HG02588 (cell line): Measurements from ENCODE around the gene TXNDC2.

Experiments used
- ATAC-seq: cut with Tn5 transposase; IDR thresholded peaks from one replicate; pipeline ENCODE4 v1.9.1; 2021; ENCODE audit warnings: mild to moderate bottlenecking, moderate library complexity; ENCODE audit not compliant: unreplicated experiment

The TXNDC2 gene

DNA sequence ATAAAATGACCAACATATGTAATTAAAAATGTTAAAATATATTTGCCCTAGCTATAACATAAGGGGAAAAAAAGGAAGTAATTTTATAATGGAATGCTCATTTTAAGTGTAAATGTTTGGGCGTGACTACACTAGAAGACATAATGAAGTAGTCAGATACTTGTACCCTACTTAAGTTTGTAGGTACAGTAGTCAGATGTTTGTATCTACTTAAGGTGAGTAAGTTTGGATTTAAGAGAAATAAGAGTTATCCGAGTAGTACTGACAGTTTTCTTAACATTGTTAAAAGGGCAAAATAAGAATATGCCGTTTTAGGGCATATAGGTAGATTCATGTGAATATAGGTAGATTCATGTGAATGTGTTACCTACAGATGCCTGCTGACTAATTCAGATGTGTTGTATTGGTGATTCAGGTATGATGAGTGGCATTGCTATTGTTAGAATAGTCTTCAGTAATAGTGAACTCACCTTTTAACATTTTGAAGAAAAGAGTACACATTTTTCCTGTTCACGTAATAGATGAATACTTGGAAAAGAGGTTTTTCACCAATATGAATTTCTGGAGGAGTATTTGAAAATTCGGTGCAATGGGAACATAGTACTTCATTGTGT lies 43.0 kb downstream of the TXNDC2 start:
- ATAC-seq = no peak

- no peak for ATAC-seq
Measured at GRCh38 chr18:9930299-9930884, 44.6 kb downstream of the TXNDC2 start.

GRCh38 chr18:9931146-9931545 lies 45.4 kb downstream of the TXNDC2 start:
- no peak for ATAC-seq

DNA sequence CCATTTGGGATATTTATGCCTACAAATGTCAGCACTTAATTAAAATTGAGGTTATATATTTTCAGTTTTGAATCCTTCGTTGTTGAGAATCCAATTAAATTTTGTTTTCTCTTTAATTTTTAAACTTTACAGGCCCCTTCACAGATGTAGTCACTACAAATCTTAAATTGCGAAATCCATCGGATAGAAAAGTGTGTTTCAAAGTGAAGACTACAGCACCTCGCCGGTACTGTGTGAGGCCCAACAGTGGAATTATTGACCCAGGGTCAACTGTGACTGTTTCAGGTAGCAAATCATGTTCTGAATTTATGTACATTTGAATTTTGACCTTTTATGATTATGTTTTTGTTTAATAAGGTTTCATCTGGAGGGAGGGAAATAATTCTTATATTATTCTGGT lies 45.9 kb downstream of the TXNDC2 start:
- ATAC-seq = no peak

DNA sequence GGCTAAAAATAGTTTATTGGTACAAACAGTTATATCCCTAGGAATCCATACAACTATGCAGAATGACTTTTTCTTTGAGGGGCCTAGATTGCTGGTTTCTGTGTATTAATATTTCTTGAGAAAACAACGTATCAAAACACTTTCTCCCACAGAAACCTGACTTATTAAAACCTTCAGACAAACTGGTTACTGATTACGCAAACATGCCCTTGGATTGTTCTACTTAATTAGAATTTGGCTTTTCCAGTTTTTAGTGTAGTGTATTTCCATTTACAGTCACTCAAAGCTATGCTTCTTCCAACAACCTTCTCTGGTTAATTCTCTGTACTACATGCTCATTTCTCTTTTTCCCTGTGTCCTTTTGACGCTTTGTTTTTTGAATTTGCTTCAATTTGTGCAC lies 48.1 kb downstream of the TXNDC2 start:
- ATAC-seq = no peak

DNA sequence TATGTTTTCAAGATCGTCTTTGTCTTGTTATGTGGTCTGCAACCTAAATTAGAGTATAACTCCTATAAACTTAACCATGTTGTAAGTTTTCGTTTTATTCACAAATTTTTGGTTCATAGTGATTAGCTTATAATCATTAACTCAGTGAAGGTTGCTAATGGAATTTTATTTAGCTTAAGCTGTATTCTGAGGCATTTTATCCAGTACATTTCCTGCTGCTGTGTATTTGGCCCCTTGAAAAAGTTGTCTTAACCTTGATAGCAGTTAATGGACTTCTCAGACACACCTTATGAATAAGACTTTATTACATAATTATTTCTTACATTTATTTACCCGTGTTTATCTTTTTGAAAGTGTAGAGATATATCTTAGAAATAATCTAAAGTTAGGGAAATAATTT lies 48.5 kb downstream of the TXNDC2 start:
- no peak for ATAC-seq
